Activated T-helper 9 cell treated with anti-CD3 and anti-CD28 coated beads, Interleukin-2, amount 50 U/mL, for 16 hours (primary cell): Measurements from ENCODE around the gene RPTOR.

Source experiments
- DNase-seq: peaks from one replicate; pipeline ENCODE4 v3.0.0-alpha.2; 2020; ENCODE audit warnings: low read depth

RPTOR gene

GRCh38 chr17:80766290-80766855 is 221.7 kb downstream of the RPTOR start:
- DNase-seq: no peak

- DNase-seq: no peak
These were observed 223.8 kb downstream of the RPTOR start for GRCh38 chr17:80768389-80768788.

- no peak for DNase-seq
These were observed 224.3 kb downstream of the RPTOR start for GRCh38 chr17:80768936-80769335.

- no peak for DNase-seq
These were observed 224.9 kb downstream of the RPTOR start for GRCh38 chr17:80769516-80769915.

GRCh38 chr17:80769936-80770625 is 225.4 kb downstream of the RPTOR start:
- DNase-seq: no peak

- DNase-seq: no peak
These were observed 226.4 kb downstream of the RPTOR start for GRCh38 chr17:80770881-80771611.

GRCh38 chr17:80771612-80772005 is 227.0 kb downstream of the RPTOR start:
- no peak for DNase-seq

GRCh38 chr17:80772906-80773242 is 228.2 kb downstream of the RPTOR start:
- no peak for DNase-seq

- no peak for DNase-seq
These were observed 228.8 kb downstream of the RPTOR start for GRCh38 chr17:80773243-80773991.

- DNase-seq: no peak
These were observed 229.5 kb downstream of the RPTOR start for GRCh38 chr17:80774146-80774545.

GRCh38 chr17:80774643-80775281 is 230.1 kb downstream of the RPTOR start:
- no peak for DNase-seq

- DNase-seq: no peak
These were observed 231.2 kb downstream of the RPTOR start for GRCh38 chr17:80775863-80776262.

GRCh38 chr17:80777274-80777673 is 232.6 kb downstream of the RPTOR start:
- no peak for DNase-seq

GRCh38 chr17:80778716-80779115 is 234.1 kb downstream of the RPTOR start:
- DNase-seq: no peak

- no peak for DNase-seq
These were observed 234.7 kb downstream of the RPTOR start for GRCh38 chr17:80779336-80779735.

GRCh38 chr17:80779961-80780380 is 235.3 kb downstream of the RPTOR start:
- no peak for DNase-seq

GRCh38 chr17:80780381-80781198 is 236.0 kb downstream of the RPTOR start:
- DNase-seq: no peak

GRCh38 chr17:80781211-80781610 is 236.6 kb downstream of the RPTOR start:
- DNase-seq: no peak

- no peak for DNase-seq
These were observed 237.2 kb downstream of the RPTOR start for GRCh38 chr17:80781807-80782277.

- no peak for DNase-seq
These were observed 238.1 kb downstream of the RPTOR start for GRCh38 chr17:80782536-80783427.
